Stimulated activated naive CD8-positive, alpha-beta T cell treated with anti-CD3 and anti-CD28 coated beads, Interleukin-15, amount 100 ng/mL, for 72 hours (primary cell): ENCODE results near the gene GP5.
A peak's percentile ranks its signal among the peaks of the same experiment; 100 is the strongest.

Experiments
- ATAC-seq: fragments of 150-1000 bp; cut with Tn5 transposase; 2 replicates; pipeline ENCODE4 v1.10.0; 2021; ENCODE audit warnings: mild to moderate bottlenecking, moderate library complexity
- DNase-seq, 2 donors: peaks; one replicate each; pipeline ENCODE4 v3.0.0; 2021 to 2022
- H3K27ac Mint-ChIP-seq, 2 donors: one replicate each; pipeline ENCODE4 v1.8.0; 2022; ENCODE audit warnings: mild to moderate bottlenecking in 2 of 2, mixed read lengths in 2 of 2, moderate library complexity in 2 of 2
- H3K27me3 Mint-ChIP-seq: one replicate; pipeline ENCODE4 v1.8.0; 2022; ENCODE audit warnings: mixed read lengths
- H3K4me1 Mint-ChIP-seq: one replicate; pipeline ENCODE4 v1.8.0; 2022; ENCODE audit warnings: mild to moderate bottlenecking, mixed read lengths
- H3K4me3 Mint-ChIP-seq, 2 donors: one replicate each; pipeline ENCODE4 v1.8.0; 2022; ENCODE audit warnings: mild to moderate bottlenecking in 2 of 2, mixed read lengths in 2 of 2, moderate library complexity in 1 of 2
- H3K9me3 Mint-ChIP-seq, 2 donors: one replicate each; pipeline ENCODE4 v1.8.0; 2022; ENCODE audit warnings: mixed read lengths in 2 of 2

The GP5 gene

GRCh38 chr3:194407423-194407822 is 8.4 kb upstream of the GP5 start:
- Mint-ChIP-seq H3K4me1 (no peaks in the 10 kb centered on the region), H3K4me3 (no peak overlapping the region), H3K9me3 (no peaks in the 10 kb centered on the region), H3K27ac (peak overlapping the region in 1 of 2 donors; percentile 52), H3K27me3 (no peaks in the 10 kb centered on the region)
- ATAC-seq = no peak
- DNase-seq = no peak

- no peak for DNase-seq
- no peaks in the 10 kb centered on the region for H3K4me1 Mint-ChIP-seq
- no peaks in the 10 kb centered on the region for H3K9me3 Mint-ChIP-seq
- no peak for ATAC-seq
- H3K4me3 Mint-ChIP-seq = no peak overlapping the region
- no peak overlapping the region for H3K27ac Mint-ChIP-seq
- H3K27me3 Mint-ChIP-seq = no peaks in the 10 kb centered on the region
Observed at GRCh38 chr3:194405766-194406165, 6.7 kb upstream of the GP5 start.

- no peak overlapping the region for H3K4me3 Mint-ChIP-seq
- peaks cover 8% of the 10 kb centered on the region for H3K4me1 Mint-ChIP-seq
- H3K27ac Mint-ChIP-seq = no peak overlapping the region
- no peaks in the 10 kb centered on the region for H3K9me3 Mint-ChIP-seq
- ATAC-seq (no peak), DNase-seq (no peak)
- H3K27me3 Mint-ChIP-seq = no peaks in the 10 kb centered on the region
Observed at GRCh38 chr3:194404365-194405140, 5.5 kb upstream of the GP5 start.

GRCh38 chr3:194401868-194402329 is 2.8 kb upstream of the GP5 start:
- Mint-ChIP-seq H3K9me3 (no peaks in the 10 kb centered on the region), H3K27ac (peak overlapping the region in 1 of 2 donors; percentile 35), H3K4me3 (no peak overlapping the region), H3K4me1 (peaks cover 35% of the 10 kb centered on the region), H3K27me3 (no peaks in the 10 kb centered on the region)
- no peak for ATAC-seq
- DNase-seq = no peak

GRCh38 chr3:194401346-194401745 is 2.3 kb upstream of the GP5 start:
- Mint-ChIP-seq H3K4me1 (peaks cover 39% of the 10 kb centered on the region), H3K27ac (no peak overlapping the region), H3K9me3 (no peaks in the 10 kb centered on the region), H3K4me3 (no peak overlapping the region), H3K27me3 (no peaks in the 10 kb centered on the region)
- DNase-seq = no peak
- ATAC-seq = no peak

GRCh38 chr3:194399874-194400411 is 877 bp upstream of the GP5 start:
- no peaks in the 10 kb centered on the region for H3K27me3 Mint-ChIP-seq
- no peak overlapping the region for H3K27ac Mint-ChIP-seq
- H3K9me3 Mint-ChIP-seq = no peaks in the 10 kb centered on the region
- DNase-seq (no peak), ATAC-seq (no peak)
- peaks cover 53% of the 10 kb centered on the region for H3K4me1 Mint-ChIP-seq
- peak overlapping the region in 1 of 2 donors; percentile 33 for H3K4me3 Mint-ChIP-seq

GRCh38 chr3:194397757-194398312 is 1.2 kb downstream of the GP5 start:
- H3K9me3 Mint-ChIP-seq = no peaks in the 10 kb centered on the region
- peak overlapping the region; percentile 89 to 93 for H3K4me3 Mint-ChIP-seq
- peaks cover 60% of the 10 kb centered on the region for H3K4me1 Mint-ChIP-seq
- H3K27ac Mint-ChIP-seq = peak overlapping the region in 1 of 2 donors; percentile 9
- ATAC-seq (peak; percentile 24), DNase-seq (peak; percentile 47 to 55)
- no peaks in the 10 kb centered on the region for H3K27me3 Mint-ChIP-seq

- H3K9me3 Mint-ChIP-seq = no peaks in the 10 kb centered on the region
- H3K27ac Mint-ChIP-seq = peak overlapping the region; percentile 64 to 86
- peak; percentile 63 to 68 for DNase-seq
- peak; percentile 76 for ATAC-seq
- no peaks in the 10 kb centered on the region for H3K27me3 Mint-ChIP-seq
- H3K4me3 Mint-ChIP-seq = peak overlapping the region; percentile 89 to 93
- peaks cover 60% of the 10 kb centered on the region for H3K4me1 Mint-ChIP-seq
Observed at GRCh38 chr3:194396859-194397756, 2.0 kb downstream of the GP5 start.

- peaks cover under 1 to 1% of the 10 kb centered on the region in 2 donors for H3K9me3 Mint-ChIP-seq
- peak overlapping the region; percentile 55 to 93 for H3K4me3 Mint-ChIP-seq
- H3K27ac Mint-ChIP-seq = peak overlapping the region; percentile 34 to 69
- H3K4me1 Mint-ChIP-seq = peaks cover 60% of the 10 kb centered on the region
- ATAC-seq (no peak), DNase-seq (no peak)
- no peaks in the 10 kb centered on the region for H3K27me3 Mint-ChIP-seq
Observed at GRCh38 chr3:194396539-194396858, 2.6 kb downstream of the GP5 start.

- DNase-seq = peak; percentile 58 to 78
Observed at GRCh38 chr3:194395778-194396538, 3.1 kb downstream of the GP5 start.

GRCh38 chr3:194395212-194395611 is 3.9 kb downstream of the GP5 start:
- Mint-ChIP-seq H3K27me3 (no peaks in the 10 kb centered on the region), H3K4me3 (peak overlapping the region; percentile 55 to 93), H3K9me3 (peaks cover 12 to 14% of the 10 kb centered on the region in 2 donors), H3K4me1 (peaks cover 58% of the 10 kb centered on the region), H3K27ac (no peak overlapping the region)
- ATAC-seq (no peak), DNase-seq (no peak)

More at GRCh38 chr3:194395778-194396538, 3.1 kb downstream of the GP5 start:
- H3K4me3 Mint-ChIP-seq = peak overlapping the region; percentile 55 to 93
- peak; percentile 72 for ATAC-seq
- H3K4me1 Mint-ChIP-seq = peaks cover 60% of the 10 kb centered on the region
- H3K27ac Mint-ChIP-seq = peak overlapping the region in 1 of 2 donors; percentile 71
- peaks cover 6 to 7% of the 10 kb centered on the region in 2 donors for H3K9me3 Mint-ChIP-seq
- no peaks in the 10 kb centered on the region for H3K27me3 Mint-ChIP-seq

GRCh38 chr3:194392576-194392975 is 6.5 kb downstream of the GP5 start:
- H3K4me1 Mint-ChIP-seq = peaks cover 32% of the 10 kb centered on the region
- peaks cover 20 to 25% of the 10 kb centered on the region in 2 donors for H3K9me3 Mint-ChIP-seq
- no peak overlapping the region for H3K4me3 Mint-ChIP-seq
- no peak overlapping the region for H3K27ac Mint-ChIP-seq
- ATAC-seq (no peak), DNase-seq (no peak)
- H3K27me3 Mint-ChIP-seq = no peaks in the 10 kb centered on the region

- ATAC-seq (no peak), DNase-seq (no peak)
- no peak overlapping the region for H3K4me3 Mint-ChIP-seq
- H3K27me3 Mint-ChIP-seq = no peaks in the 10 kb centered on the region
- H3K9me3 Mint-ChIP-seq = peaks cover 20 to 25% of the 10 kb centered on the region in 2 donors
- peak overlapping the region in 1 of 2 donors; percentile 34 for H3K27ac Mint-ChIP-seq
- peaks cover 16% of the 10 kb centered on the region for H3K4me1 Mint-ChIP-seq
Observed at GRCh38 chr3:194390835-194391234, 8.2 kb downstream of the GP5 start.

- ATAC-seq (no peak), DNase-seq (no peak)
- H3K9me3 Mint-ChIP-seq = peaks cover 20 to 25% of the 10 kb centered on the region in 2 donors
- H3K27ac Mint-ChIP-seq = no peak overlapping the region
- peaks cover under 1% of the 10 kb centered on the region for H3K4me1 Mint-ChIP-seq
- no peaks in the 10 kb centered on the region for H3K27me3 Mint-ChIP-seq
- H3K4me3 Mint-ChIP-seq = no peak overlapping the region
Observed at GRCh38 chr3:194389269-194389668, 9.8 kb downstream of the GP5 start.
